Gastrocnemius medialis (tissue), 4 donors: ENCODE data around the gene GPR139. TPM values are rescaled to one million over a fixed set of nuclear protein-coding genes. Genes with fewer than 3 reads are reported as not detected.

ENCODE experiments used
- ATAC-seq, 2 donors: fragments of 150-250 bp; one replicate each; pipeline ENCODE4 v1.9.1; 2016
- DNase-seq, 2 donors: peaks; one replicate each; pipeline ENCODE4 v3.0.0-alpha.2; 2019
- H3K27ac ChIP-seq, 4 donors: fragments of 200-600 bp; sonication (generic); 1 replicate in 1 of 4; 2 replicates in 3 of 4; pipeline ENCODE4 v1.5.1; 2016 to 2018; ENCODE audit warnings: mild to moderate bottlenecking in 2 of 4, moderate library complexity in 1 of 4
- H3K27me3 ChIP-seq, 3 donors: fragments of 200-600 bp; sonication (generic) in 2 of 3; 1 replicate in 1 of 3; 2 replicates in 2 of 3; pipeline versions ENCODE4 v1.5.1 to v1.6.0; 2016 to 2019; ENCODE audit warnings: mild to moderate bottlenecking in 1 of 3, moderate library complexity in 1 of 3
- H3K36me3 ChIP-seq, 2 donors: fragments of 200-600 bp; sonication (generic) in 1 of 2; one replicate each; pipeline ENCODE4 v1.5.1; 2017 to 2018
- H3K4me1 ChIP-seq, 2 donors: fragments of 200-600 bp; sonication (generic) in 1 of 2; one replicate each; pipeline ENCODE4 v1.5.1; 2016 to 2017; ENCODE audit warnings: mild to moderate bottlenecking in 2 of 2
- H3K4me3 ChIP-seq, 4 donors: fragments of 200-600 bp; sonication (generic) in 3 of 4; 1 replicate in 1 of 4; 2 replicates in 3 of 4; pipeline ENCODE4 v1.5.1; 2016 to 2019; ENCODE audit warnings: mild to moderate bottlenecking in 2 of 4
- H3K9me3 ChIP-seq, 3 donors: fragments of 200-600 bp; sonication (generic) in 2 of 3; 1 replicate in 1 of 3; 2 replicates in 2 of 3; pipeline ENCODE4 v1.5.1; 2016 to 2019
- POLR2A ChIP-seq, 2 donors: fragments of 450-650 bp; IDR thresholded peaks; one replicate each; pipeline ENCODE4 v1.6.1; 2017; ENCODE audit warnings: antibody characterized with exemption in 2 of 2, mild to moderate bottlenecking in 2 of 2, moderate library complexity in 2 of 2
- in situ Hi-C, 4 donors: fragments of 200-750 bp; cut with MboI; loops; one replicate each; pipeline versions ENCODE4 v1.15.0 to v1.8.0; 2017; ENCODE audit warnings: low sequenced_read_pairs in 4 of 4
- intact Hi-C: fragments of 100-400 bp; cut with DNase I; formaldehyde crosslinking; loops from one replicate; pipeline ENCODE4 v1.15.1; 2023; ENCODE audit warnings: low total_unique reads
- total RNA-seq, 4 donors: library from RNA; depleted of rRNA; stranded (reverse); fragments of >200 nt; gene quantifications; one replicate each; pipeline versions ENCODE4 v1.1.0 to v1.2.3, GENCODE V29; 2016
- TF ChIP-seq, protein P1 (sequence below), 5 experiments: fragments of 450-650 bp in 3 of 5; fragments of 200-600 bp in 2 of 5; sonication (generic) in 2 of 5; IDR thresholded peaks in 4 of 5; conservative IDR thresholded peaks in 1 of 5; 1 replicate in 4 of 5; 2 replicates in 1 of 5; pipeline ENCODE4 v1.5.1; 2016 to 2019; ENCODE audit warnings: antibody characterized with exemption in 5 of 5, mild to moderate bottlenecking in 3 of 5, moderate library complexity in 3 of 5

The GPR139 gene
- total RNA-seq, 4 donors from 2014 or later, result not detected

DNA sequence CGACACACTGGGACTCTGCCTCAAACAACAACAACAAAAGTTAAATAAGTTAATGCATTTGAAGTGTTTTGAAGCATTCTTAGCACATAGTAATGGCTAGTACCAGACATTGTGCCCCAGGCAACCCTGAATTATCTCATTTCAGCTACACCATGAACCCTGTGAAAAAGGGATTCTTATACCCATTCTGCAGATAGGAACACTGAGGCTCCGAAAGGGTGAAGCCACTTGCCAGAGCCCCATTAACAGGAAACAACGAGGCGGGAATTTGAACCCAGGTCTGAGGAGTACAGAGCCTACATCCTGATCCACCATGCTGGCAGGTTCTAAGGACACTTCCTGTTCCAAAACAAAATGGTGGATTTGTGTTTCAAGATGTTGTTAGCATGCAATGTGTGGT lies 9.2 kb downstream of the GPR139 start:
- TF ChIP-seq, protein P1, sequence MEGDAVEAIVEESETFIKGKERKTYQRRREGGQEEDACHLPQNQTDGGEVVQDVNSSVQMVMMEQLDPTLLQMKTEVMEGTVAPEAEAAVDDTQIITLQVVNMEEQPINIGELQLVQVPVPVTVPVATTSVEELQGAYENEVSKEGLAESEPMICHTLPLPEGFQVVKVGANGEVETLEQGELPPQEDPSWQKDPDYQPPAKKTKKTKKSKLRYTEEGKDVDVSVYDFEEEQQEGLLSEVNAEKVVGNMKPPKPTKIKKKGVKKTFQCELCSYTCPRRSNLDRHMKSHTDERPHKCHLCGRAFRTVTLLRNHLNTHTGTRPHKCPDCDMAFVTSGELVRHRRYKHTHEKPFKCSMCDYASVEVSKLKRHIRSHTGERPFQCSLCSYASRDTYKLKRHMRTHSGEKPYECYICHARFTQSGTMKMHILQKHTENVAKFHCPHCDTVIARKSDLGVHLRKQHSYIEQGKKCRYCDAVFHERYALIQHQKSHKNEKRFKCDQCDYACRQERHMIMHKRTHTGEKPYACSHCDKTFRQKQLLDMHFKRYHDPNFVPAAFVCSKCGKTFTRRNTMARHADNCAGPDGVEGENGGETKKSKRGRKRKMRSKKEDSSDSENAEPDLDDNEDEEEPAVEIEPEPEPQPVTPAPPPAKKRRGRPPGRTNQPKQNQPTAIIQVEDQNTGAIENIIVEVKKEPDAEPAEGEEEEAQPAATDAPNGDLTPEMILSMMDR (IDR thresholded peaks at IDR 0.05 in 4 of 5, conservative IDR thresholded peaks at IDR 0.05 in 1 of 5), result no peak
- no peak for TF ChIP-seq POLR2A (IDR thresholded peaks at IDR 0.05)
- Histone ChIP-seq H3K27me3 (no peaks in the 10 kb centered on the region), H3K27ac (no peak overlapping the region), H3K4me3 (no peak overlapping the region), H3K4me1 (no peaks in the 10 kb centered on the region), H3K9me3 (no peaks in the 10 kb centered on the region), H3K36me3 (no peaks in the 10 kb centered on the region)
- no peak for ATAC-seq
- intact Hi-C loops (no loop called here), in situ Hi-C loops (no loop called here)
- DNase-seq, result no peak

DNA sequence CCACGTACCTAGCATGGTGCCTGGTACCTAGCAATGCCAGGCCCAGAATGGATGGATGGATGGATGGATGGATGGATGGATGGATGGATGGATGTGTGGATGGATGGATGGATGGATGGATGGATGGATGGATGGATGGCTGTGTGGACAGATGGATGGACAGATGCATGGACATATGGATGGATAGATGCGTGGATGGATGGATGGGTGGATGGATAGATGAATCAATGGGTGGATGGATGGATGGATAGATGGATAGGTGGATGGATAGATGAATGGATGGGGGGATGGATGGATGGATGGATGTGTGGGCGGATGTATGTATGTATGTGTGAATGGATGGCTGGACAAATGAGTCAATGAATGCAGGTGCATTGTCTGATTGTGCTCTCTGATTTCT lies 12.6 kb downstream of the GPR139 start:
- no peaks in the 10 kb centered on the region for H3K4me1 ChIP-seq
- intact Hi-C loops (no loop called here), in situ Hi-C loops (no loop called here)
- H3K36me3 ChIP-seq, result no peaks in the 10 kb centered on the region
- ATAC-seq (no peak), DNase-seq (no peak)
- H3K9me3 ChIP-seq, result no peaks in the 10 kb centered on the region
- no peak overlapping the region for H3K27ac ChIP-seq
- no peak overlapping the region for H3K4me3 ChIP-seq
- TF ChIP-seq, protein P1 (IDR thresholded peaks at IDR 0.05 in 4 of 5, conservative IDR thresholded peaks at IDR 0.05 in 1 of 5), result no peak
- no peak for TF ChIP-seq POLR2A (IDR thresholded peaks at IDR 0.05)
- no peaks in the 10 kb centered on the region for H3K27me3 ChIP-seq

DNA sequence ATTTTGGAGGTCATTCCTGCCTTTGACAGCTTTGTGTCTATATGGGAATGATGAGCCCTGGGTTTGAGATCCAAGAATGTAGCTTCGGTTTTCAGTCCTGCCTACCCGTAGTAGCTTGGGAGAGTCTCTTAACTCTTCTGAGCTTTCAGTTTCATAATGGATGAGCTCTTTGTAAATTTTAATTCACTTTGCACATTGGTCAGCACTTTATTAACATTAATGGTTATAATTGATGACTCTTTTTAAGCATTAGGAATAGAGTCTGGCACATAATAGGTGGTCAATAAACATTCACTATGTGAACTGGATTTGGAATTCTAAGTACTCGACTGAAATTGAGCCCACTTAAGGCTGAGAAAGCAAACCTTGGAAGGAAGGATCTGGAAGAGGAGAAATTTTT lies 17.3 kb downstream of the GPR139 start:
- no peak for DNase-seq
- no peak for TF ChIP-seq POLR2A (IDR thresholded peaks at IDR 0.05)
- TF ChIP-seq, protein P1 (IDR thresholded peaks at IDR 0.05 in 4 of 5, conservative IDR thresholded peaks at IDR 0.05 in 1 of 5), result no peak
- no peak for ATAC-seq
- Histone ChIP-seq H3K27me3 (no peaks in the 10 kb centered on the region), H3K9me3 (no peaks in the 10 kb centered on the region), H3K36me3 (no peaks in the 10 kb centered on the region), H3K27ac (no peak overlapping the region), H3K4me3 (no peak overlapping the region), H3K4me1 (no peaks in the 10 kb centered on the region)
- intact Hi-C loops, result no loop called here
- in situ Hi-C loops, result no loop called here

DNA sequence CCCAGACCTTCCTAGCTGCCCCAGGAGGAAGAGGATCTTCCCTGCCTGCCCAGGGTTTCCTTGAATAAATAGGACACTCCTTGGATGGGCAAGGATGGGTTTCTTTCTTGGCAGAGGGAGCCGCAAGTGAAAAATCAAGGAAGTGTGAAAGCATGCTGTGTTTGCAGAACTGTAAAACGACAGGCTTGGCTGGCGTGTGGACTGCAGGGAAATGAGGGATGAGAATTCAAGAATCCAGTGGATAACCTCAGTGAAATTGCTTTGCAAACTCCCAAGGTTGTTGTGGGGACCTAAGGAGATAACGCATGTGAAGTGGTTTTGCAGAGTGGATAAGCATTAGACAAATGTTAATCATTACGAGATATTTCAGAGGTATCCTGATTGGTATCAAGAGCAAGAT lies 20.4 kb downstream of the GPR139 start:
- no peaks in the 10 kb centered on the region for H3K36me3 ChIP-seq
- H3K9me3 ChIP-seq, result no peaks in the 10 kb centered on the region
- intact Hi-C loops, result no loop called here
- TF ChIP-seq POLR2A (IDR thresholded peaks at IDR 0.05), result no peak
- TF ChIP-seq, protein P1 (IDR thresholded peaks at IDR 0.05 in 4 of 5, conservative IDR thresholded peaks at IDR 0.05 in 1 of 5), result no peak
- ATAC-seq, result no peak
- H3K27ac ChIP-seq, result no peak overlapping the region
- H3K4me3 ChIP-seq, result no peak overlapping the region
- no peaks in the 10 kb centered on the region for H3K4me1 ChIP-seq
- no peak for DNase-seq
- in situ Hi-C loops, result no loop called here
- H3K27me3 ChIP-seq, result no peaks in the 10 kb centered on the region

DNA sequence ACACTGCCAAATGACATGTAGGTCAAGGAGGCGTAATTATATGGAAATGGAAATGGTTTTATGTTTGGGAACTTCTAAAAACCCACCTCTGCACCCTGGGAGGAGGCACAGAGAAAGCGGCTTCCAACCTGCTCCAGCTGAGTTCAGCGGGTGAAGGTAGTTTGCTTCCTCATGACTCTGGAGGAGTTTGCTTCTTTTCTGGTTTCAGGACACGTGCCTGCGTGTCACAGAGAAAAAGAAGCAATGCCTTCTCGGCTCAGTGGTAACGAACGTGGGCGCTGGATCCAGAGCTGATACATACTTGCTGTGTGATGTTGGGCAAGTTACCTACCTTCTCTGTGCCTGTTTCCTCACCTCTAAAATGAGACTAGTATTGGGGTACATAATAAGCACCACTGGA lies 22.1 kb downstream of the GPR139 start:
- intact Hi-C loops, result no loop called here

More for the DNA sequence above, 22.1 kb downstream of the GPR139 start:
- H3K4me3 ChIP-seq, result no peak overlapping the region
- no peak for ATAC-seq
- TF ChIP-seq POLR2A (IDR thresholded peaks at IDR 0.05), result no peak
- TF ChIP-seq, protein P1 (IDR thresholded peaks at IDR 0.05 in 4 of 5, conservative IDR thresholded peaks at IDR 0.05 in 1 of 5), result no peak
- H3K9me3 ChIP-seq, result no peaks in the 10 kb centered on the region
- in situ Hi-C loops, result no loop called here
- DNase-seq, result no peak
- no peak overlapping the region for H3K27ac ChIP-seq
- H3K4me1 ChIP-seq, result no peaks in the 10 kb centered on the region
- H3K27me3 ChIP-seq, result no peaks in the 10 kb centered on the region
- H3K36me3 ChIP-seq, result no peaks in the 10 kb centered on the region
